HCT116 (cell line): ENCODE data around the gene LTBP1. TPM values are rescaled to one million over a fixed set of nuclear protein-coding genes. Genes with fewer than 3 reads are reported as not detected.
"Not testable (repeated sequence)": the region's sequence is repeated elsewhere in the genome, so short reads cannot be mapped to it uniquely, and the experiment has no call there.

Source experiments
- ATAC-seq: fragments of 200-7000 bp; cut with Tn5 transposase; 2 replicates; pipeline ENCODE4 v1.9.1; 2020; ENCODE audit warnings: mild to moderate bottlenecking, moderate library complexity
- BruUV-seq: library from RNA; stranded (reverse); fragments of 400-500 nt; replicated peaks from 2 replicates; lab custom pipeline; 2021; lab: Mats Ljungman, UMichigan
- CTCF ChIA-PET: fragments of 300-600 bp; sonication (Branson Sonifier 250); formaldehyde crosslinking; loops from one replicate; lab custom pipeline; 2021; ENCODE audit warnings: antibody characterized with exemption; lab: Charles Lee
- POLR2A ChIA-PET: fragments of 300-600, 350-600 bp; sonication (Branson Sonifier 250); formaldehyde crosslinking; loops from one replicate; lab custom pipeline; 2021; ENCODE audit warnings: antibody characterized with exemption; lab: Charles Lee
- RAD21 ChIA-PET, 2 experiments: fragments of 300-600 bp; sonication (Branson Sonifier 250); formaldehyde crosslinking; loops; one replicate each; lab custom pipeline; 2023; ENCODE audit warnings: low total read pairs in 2 of 2; ENCODE audit not compliant: uncharacterized antibody in 2 of 2, unreplicated experiment in 2 of 2, low non-redundant PET in 1 of 2; lab: Charles Lee
- DNase-seq: peaks from one replicate; pipeline ENCODE4 v3.0.0-alpha.2; 2010; ENCODE audit warnings: low read depth, low spot score
- H2AFZ ChIP-seq: fragments of 200-600 bp; shearing (Covaris generic), sonication (generic); 2 replicates; pipeline ENCODE4 v1.6.1; 2017; ENCODE audit warnings: low read depth, mixed run types, mixed read lengths, antibody characterized with exemption, low read length; ENCODE audit not compliant: poor library complexity, severe bottlenecking
- H3K27ac ChIP-seq: 2 replicates; pipeline ENCODE4 v1.5.1; 2012; ENCODE audit warnings: low read depth, low read length
- H3K27me3 ChIP-seq: fragments of 200-600 bp; sonication (generic); 2 replicates; pipeline ENCODE4 v1.6.1; 2016; ENCODE audit warnings: mixed run types, low read length, mixed read lengths; ENCODE audit not compliant: insufficient read depth
- H3K36me3 ChIP-seq, 2 experiments: fragments of 200-500 bp in 1 of 2; fragments of 200-600 bp in 1 of 2; sonication (Bioruptor generic) in 1 of 2; sonication (generic) in 1 of 2; 2 replicates each; pipeline versions ENCODE4 v1.5.1 to v1.6.1; 2014 to 2016; ENCODE audit warnings: low read length in 2 of 2, inconsistent platforms in 1 of 2, mixed read lengths in 1 of 2, mixed run types in 1 of 2; ENCODE audit not compliant: insufficient read depth in 2 of 2, control insufficient read depth in 1 of 2
- H3K4me1 ChIP-seq, 2 experiments: fragments of 200-600 bp in 1 of 2; sonication (generic) in 1 of 2; 2 replicates each; pipeline versions ENCODE4 v1.5.1 to v1.6.1; 2012 to 2017; ENCODE audit warnings: low read length in 2 of 2, inconsistent platforms in 1 of 2, mild to moderate bottlenecking in 1 of 2, mixed read lengths in 1 of 2, mixed run types in 1 of 2, moderate library complexity in 1 of 2; ENCODE audit not compliant: insufficient read depth in 2 of 2, control insufficient read depth in 1 of 2
- H3K4me2 ChIP-seq: fragments of 200-600 bp; sonication (generic); 2 replicates; pipeline ENCODE4 v1.6.1; 2017; ENCODE audit warnings: mixed run types, low read length, mixed read lengths
- H3K4me3 ChIP-seq, 2 experiments: fragments of 200-600 bp in 1 of 2; sonication (generic) in 1 of 2; replicated peaks in 1 of 2; 2 replicates each; pipeline ENCODE4 v1.5.1; 2011 to 2016; ENCODE audit warnings: low read length in 2 of 2, control low read depth in 1 of 2, low read depth in 1 of 2, mild to moderate bottlenecking in 1 of 2, mixed read lengths in 1 of 2, mixed run types in 1 of 2
- H3K79me2 ChIP-seq: fragments of 200-600 bp; sonication (generic); 2 replicates; pipeline ENCODE4 v1.6.1; 2017; ENCODE audit warnings: mild to moderate bottlenecking, mixed run types, low read length, moderate library complexity, mixed read lengths; ENCODE audit not compliant: insufficient read depth
- H3K9ac ChIP-seq: fragments of 200-600 bp; sonication (generic); 2 replicates; pipeline ENCODE4 v1.6.1; 2016; ENCODE audit warnings: low read length, mixed read lengths
- H3K9me2 ChIP-seq: fragments of 200-600 bp; sonication (generic), shearing (Covaris generic); 2 replicates; pipeline ENCODE4 v1.6.1; 2017; ENCODE audit warnings: mixed run types, mild to moderate bottlenecking, moderate library complexity; ENCODE audit not compliant: insufficient read depth
- H3K9me3 ChIP-seq, 2 experiments: fragments of 200-500 bp in 1 of 2; fragments of 200-600 bp in 1 of 2; sonication (Bioruptor generic) in 1 of 2; sonication (generic) in 1 of 2; 2 replicates each; pipeline ENCODE4 v1.6.1; 2014 to 2017; ENCODE audit warnings: low read length in 2 of 2, mixed read lengths in 2 of 2, inconsistent platforms in 1 of 2, low read depth in 1 of 2, mild to moderate bottlenecking in 1 of 2, mixed run types in 1 of 2, moderate library complexity in 1 of 2; ENCODE audit not compliant: control insufficient read depth in 1 of 2, insufficient read depth in 1 of 2
- H4K20me1 ChIP-seq: fragments of 200-600 bp; sonication (generic), shearing (Covaris generic); 2 replicates; pipeline ENCODE4 v1.6.1; 2017; ENCODE audit warnings: mixed run types, mild to moderate bottlenecking, moderate library complexity; ENCODE audit not compliant: insufficient read depth
- CBX3 ChIP-seq: IDR thresholded peaks from 2 replicates; pipeline ENCODE4 v1.6.1; 2012; ENCODE audit warnings: low read depth
- CEBPB ChIP-seq: IDR thresholded peaks from 2 replicates; pipeline ENCODE4 v1.6.1; 2012; ENCODE audit warnings: low read depth
- EGR1 ChIP-seq: IDR thresholded peaks from 2 replicates; pipeline ENCODE4 v1.6.1; 2012; ENCODE audit warnings: low read depth
- EZH2phosphoT487 ChIP-seq: fragments of 200-600 bp; IDR thresholded peaks from 2 replicates; pipeline ENCODE4 v1.6.1; 2018; ENCODE audit warnings: antibody characterized with exemption, borderline replicate concordance
- FOSL1 ChIP-seq: IDR thresholded peaks from 2 replicates; pipeline ENCODE4 v1.6.1; 2012; ENCODE audit warnings: low read depth
- JUND ChIP-seq: IDR thresholded peaks from 2 replicates; pipeline ENCODE4 v1.6.1; 2012
- POLR2AphosphoS5 ChIP-seq: IDR thresholded peaks from 2 replicates; pipeline ENCODE4 v1.6.1; 2011; ENCODE audit warnings: mild to moderate bottlenecking, low read depth, low read length, moderate library complexity
- RAD21 ChIP-seq: IDR thresholded peaks from 2 replicates; pipeline ENCODE4 v1.6.1; 2012; ENCODE audit warnings: low read depth, mild to moderate bottlenecking
- YY1 ChIP-seq: IDR thresholded peaks from 2 replicates; pipeline ENCODE4 v1.6.1; 2011; ENCODE audit warnings: low read length, low read depth, moderate library complexity, mild to moderate bottlenecking; ENCODE audit not compliant: insufficient replicate concordance; ENCODE audit errors: extremely low read depth
- ZFX ChIP-seq: fragments of 450-650 bp; IDR thresholded peaks from 2 replicates; pipeline ENCODE4 v1.6.1; 2017
- intact Hi-C: fragments of 100-400 bp; cut with micrococcal nuclease; formaldehyde crosslinking; loops from 2 replicates; pipeline ENCODE4 v1.10.0; 2022
- total RNA-seq: library from RNA; stranded (reverse); gene quantifications from one replicate; pipeline ENCODE4 v1.2.1, GENCODE V29; 2021; ENCODE audit not compliant: unreplicated experiment
- TF ChIP-seq, protein P1 (sequence below): IDR thresholded peaks from 2 replicates; pipeline ENCODE4 v1.6.1; 2012
- TF ChIP-seq, protein P2 (sequence below), 3 experiments: fragments of 200-600 bp in 1 of 3; sonication (generic) in 1 of 3; IDR thresholded peaks in 2 of 3; conservative IDR thresholded peaks in 1 of 3; 2 replicates each; pipeline ENCODE4 v1.5.1; 2012 to 2017; ENCODE audit warnings: low read depth in 2 of 3, low read length in 2 of 3, antibody characterized with exemption in 1 of 3, borderline replicate concordance in 1 of 3, control low read depth in 1 of 3, mild to moderate bottlenecking in 1 of 3, mixed read lengths in 1 of 3, mixed run types in 1 of 3, moderate library complexity in 1 of 3; ENCODE audit not compliant: insufficient read depth in 1 of 3

LTBP1 gene
- total RNA-seq, 1 experiment from 2014 or later: 5.1 TPM

DNA sequence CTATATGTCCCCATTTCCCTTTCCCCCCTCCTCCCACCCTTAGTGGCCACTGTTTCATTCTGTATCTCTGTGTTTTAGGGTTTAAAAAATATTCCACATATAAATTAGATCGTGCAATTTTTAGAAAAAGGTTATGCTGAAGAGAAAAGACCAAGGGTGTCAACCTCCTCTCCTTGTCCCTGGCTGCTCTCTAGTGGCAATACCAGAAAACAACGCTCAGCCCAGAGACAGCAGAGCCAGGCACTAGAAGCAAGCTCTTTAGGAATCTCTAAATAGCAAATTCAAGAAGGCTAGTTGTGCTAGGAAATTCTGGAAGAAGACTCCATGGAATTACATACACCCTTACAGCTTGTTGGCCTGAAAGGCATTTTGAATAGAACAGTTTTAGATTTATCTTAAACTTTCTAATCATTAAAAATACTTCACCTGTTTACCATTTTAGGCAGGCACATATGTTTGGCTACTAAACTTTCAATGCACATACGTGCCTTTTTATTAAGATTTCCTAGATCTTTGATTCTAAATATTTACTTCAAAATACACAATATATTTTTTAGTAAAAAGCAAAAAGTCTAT, 494.6 kb downstream of the LTBP1 start:
- Histone ChIP-seq H3K27ac (no peak overlapping the region), H3K27me3 (no peaks in the 10 kb centered on the region), H3K9me2 (no peaks in the 10 kb centered on the region), H3K9me3 (no peaks in the 10 kb centered on the region), H3K4me2 (no peak overlapping the region), H3K4me1 (no peaks in the 10 kb centered on the region), H3K4me3 (no peak overlapping the region), H2AFZ (peak overlapping the region; percentile 73), H4K20me1 (no peaks in the 10 kb centered on the region), H3K9ac (no peak overlapping the region), H3K36me3 (no peaks in the 10 kb centered on the region), H3K79me2 (no peaks in the 10 kb centered on the region)
- TF ChIP-seq FOSL1 (no peak), CBX3 (no peak), EZH2phosphoT487 (no peak), POLR2AphosphoS5 (no peak), YY1 (no peak), CEBPB (no peak), ZFX (no peak), RAD21 (peak; percentile 75), JUND (no peak), EGR1 (no peak)
- TF ChIP-seq, protein P1, sequence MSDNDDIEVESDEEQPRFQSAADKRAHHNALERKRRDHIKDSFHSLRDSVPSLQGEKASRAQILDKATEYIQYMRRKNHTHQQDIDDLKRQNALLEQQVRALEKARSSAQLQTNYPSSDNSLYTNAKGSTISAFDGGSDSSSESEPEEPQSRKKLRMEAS: no peak
- TF ChIP-seq, protein P2, sequence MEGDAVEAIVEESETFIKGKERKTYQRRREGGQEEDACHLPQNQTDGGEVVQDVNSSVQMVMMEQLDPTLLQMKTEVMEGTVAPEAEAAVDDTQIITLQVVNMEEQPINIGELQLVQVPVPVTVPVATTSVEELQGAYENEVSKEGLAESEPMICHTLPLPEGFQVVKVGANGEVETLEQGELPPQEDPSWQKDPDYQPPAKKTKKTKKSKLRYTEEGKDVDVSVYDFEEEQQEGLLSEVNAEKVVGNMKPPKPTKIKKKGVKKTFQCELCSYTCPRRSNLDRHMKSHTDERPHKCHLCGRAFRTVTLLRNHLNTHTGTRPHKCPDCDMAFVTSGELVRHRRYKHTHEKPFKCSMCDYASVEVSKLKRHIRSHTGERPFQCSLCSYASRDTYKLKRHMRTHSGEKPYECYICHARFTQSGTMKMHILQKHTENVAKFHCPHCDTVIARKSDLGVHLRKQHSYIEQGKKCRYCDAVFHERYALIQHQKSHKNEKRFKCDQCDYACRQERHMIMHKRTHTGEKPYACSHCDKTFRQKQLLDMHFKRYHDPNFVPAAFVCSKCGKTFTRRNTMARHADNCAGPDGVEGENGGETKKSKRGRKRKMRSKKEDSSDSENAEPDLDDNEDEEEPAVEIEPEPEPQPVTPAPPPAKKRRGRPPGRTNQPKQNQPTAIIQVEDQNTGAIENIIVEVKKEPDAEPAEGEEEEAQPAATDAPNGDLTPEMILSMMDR (IDR thresholded peaks at IDR 0.05 in 2 of 3, conservative IDR thresholded peaks at IDR 0.05 in 1 of 3; ENCODE audit: borderline replicate concordance in 1 of 3, insufficient read depth in 1 of 3, low read depth in 2 of 3, low read length in 2 of 3): peak; percentile 49 to 72 (median 62); a peak in 5 of 6 replicates
- peak; percentile 98 for ATAC-seq
- CTCF ChIA-PET: interaction anchor here (0.6 to 1.9 kb wide), 8 partner anchors 9 to 158 kb away, joined by 3 to 23 read pairs (median 4); no protein-coding TSS in a partner anchor
- intact Hi-C loops: loop anchor here (5.0 kb wide), 1 partner anchor 404 kb away; no protein-coding TSS in a partner anchor
- POLR2A ChIA-PET: no interaction called here
- no TSS peak for BruUV-seq
- DNase-seq: peak; percentile 34
- RAD21 ChIA-PET: interaction anchor here in 1 of 2 experiments (0.8 to 1.0 kb wide), 3 partner anchors 9 to 62 kb away, joined by 3 read pairs; no protein-coding TSS in a partner anchor

DNA sequence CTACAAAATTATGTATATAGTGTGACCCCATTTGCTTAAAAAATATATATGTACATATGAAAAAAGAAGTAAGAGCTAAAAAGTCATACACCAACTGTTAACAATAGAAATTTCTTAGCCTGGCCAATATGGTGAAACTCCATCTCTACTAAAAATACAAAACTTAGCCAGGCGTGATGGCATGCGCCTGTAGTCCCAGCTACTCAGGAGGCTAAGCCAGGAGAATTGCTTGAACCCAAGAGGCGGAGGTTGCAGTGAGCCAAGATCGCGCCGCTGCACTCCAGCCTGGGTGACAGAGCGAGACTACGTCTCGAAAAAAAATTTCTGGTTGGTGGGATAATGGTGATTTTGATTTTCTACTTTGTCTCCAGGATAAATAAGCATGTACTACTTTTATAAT, 495.3 kb downstream of the LTBP1 start:
- ATAC-seq, H3K9me2 ChIP-seq, H2AFZ ChIP-seq, H3K36me3 ChIP-seq, H3K4me3 ChIP-seq, BruUV-seq, H3K27me3 ChIP-seq, H4K20me1 ChIP-seq, H3K4me2 ChIP-seq, H3K9me3 ChIP-seq, POLR2A ChIA-PET, H3K27ac ChIP-seq, H3K9ac ChIP-seq, H3K79me2 ChIP-seq, DNase-seq, RAD21 ChIA-PET, H3K4me1 ChIP-seq: not testable (repeated sequence)
- intact Hi-C loops: loop anchor here (5.0 kb wide), 1 partner anchor 405 kb away; no protein-coding TSS in a partner anchor
- CTCF ChIA-PET: interaction anchor here (1.6 to 1.9 kb wide), 2 partner anchors 29 to 141 kb away, joined by 18 to 23 read pairs; no protein-coding TSS in a partner anchor
